Suprapubic skin (tissue), 3 donors: ENCODE data around the gene ANKRD17.

Source experiments
- POLR2A ChIP-seq, 2 donors: fragments of 450-650 bp; IDR thresholded peaks; one replicate each; pipeline ENCODE4 v1.6.1; 2017; ENCODE audit warnings: antibody characterized with exemption in 2 of 2, mild to moderate bottlenecking in 2 of 2, moderate library complexity in 2 of 2
- TF ChIP-seq, protein P1 (sequence below), 2 donors: fragments of 200-600 bp in 1 of 2; fragments of 450-650 bp in 1 of 2; sonication (generic) in 1 of 2; IDR thresholded peaks; one replicate each; pipeline ENCODE4 v1.5.1; 2016 to 2019; ENCODE audit warnings: antibody characterized with exemption in 2 of 2, mild to moderate bottlenecking in 1 of 2, moderate library complexity in 1 of 2

DNA sequence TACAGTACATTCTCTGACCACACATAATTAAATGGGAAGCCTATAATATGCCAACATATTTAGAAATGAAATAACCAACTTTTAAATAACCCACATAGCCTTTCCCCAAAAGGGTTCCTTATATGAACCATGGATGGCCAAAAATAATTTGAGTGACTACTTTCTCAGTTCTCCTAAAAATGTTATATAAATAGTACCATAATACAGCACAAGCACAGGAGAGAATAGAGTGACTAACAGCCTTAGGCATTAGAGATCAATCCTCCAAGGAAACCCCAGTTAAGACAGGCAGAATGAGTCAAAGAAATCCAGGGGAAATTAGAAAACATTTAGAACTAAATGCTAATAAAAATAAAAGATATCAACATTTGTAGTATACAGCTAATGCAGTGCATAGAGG, 50.2 kb downstream of the ANKRD17 start:
- TF ChIP-seq, protein P1, sequence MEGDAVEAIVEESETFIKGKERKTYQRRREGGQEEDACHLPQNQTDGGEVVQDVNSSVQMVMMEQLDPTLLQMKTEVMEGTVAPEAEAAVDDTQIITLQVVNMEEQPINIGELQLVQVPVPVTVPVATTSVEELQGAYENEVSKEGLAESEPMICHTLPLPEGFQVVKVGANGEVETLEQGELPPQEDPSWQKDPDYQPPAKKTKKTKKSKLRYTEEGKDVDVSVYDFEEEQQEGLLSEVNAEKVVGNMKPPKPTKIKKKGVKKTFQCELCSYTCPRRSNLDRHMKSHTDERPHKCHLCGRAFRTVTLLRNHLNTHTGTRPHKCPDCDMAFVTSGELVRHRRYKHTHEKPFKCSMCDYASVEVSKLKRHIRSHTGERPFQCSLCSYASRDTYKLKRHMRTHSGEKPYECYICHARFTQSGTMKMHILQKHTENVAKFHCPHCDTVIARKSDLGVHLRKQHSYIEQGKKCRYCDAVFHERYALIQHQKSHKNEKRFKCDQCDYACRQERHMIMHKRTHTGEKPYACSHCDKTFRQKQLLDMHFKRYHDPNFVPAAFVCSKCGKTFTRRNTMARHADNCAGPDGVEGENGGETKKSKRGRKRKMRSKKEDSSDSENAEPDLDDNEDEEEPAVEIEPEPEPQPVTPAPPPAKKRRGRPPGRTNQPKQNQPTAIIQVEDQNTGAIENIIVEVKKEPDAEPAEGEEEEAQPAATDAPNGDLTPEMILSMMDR (IDR thresholded peaks at IDR 0.05) = no peak
- no peak for TF ChIP-seq POLR2A (IDR thresholded peaks at IDR 0.05)
